ENCODE data around the gene MIAT. TPM values are rescaled to one million over a fixed set of nuclear protein-coding genes. Genes with fewer than 3 reads are reported as not detected.
"Not testable (repeated sequence)": the region's sequence is repeated elsewhere in the genome, so short reads cannot be mapped to it uniquely, and the experiment has no call there.

Gene MIAT
- total RNA-seq, 1 experiment from 2014 or later, result 0.33 TPM

GRCh38 chr22:26610996-26611395, 46.4 kb upstream of the MIAT start:
- ATAC-seq, result no peak
- in situ Hi-C loops (cut with HindIII; ENCODE audit: low pct_unique_long_range_greater_than_20kb, low sequenced_read_pairs) (no loop called here), intact Hi-C loops (cut with micrococcal nuclease; ENCODE audit: unreplicated experiment) (no loop called here)
- Histone ChIP-seq H3K4me3 (ENCODE audit: low read depth in 2 of 2, low read length in 2 of 2) (no peak overlapping the region), H3K27me3 (ENCODE audit: control insufficient read depth, insufficient read depth, low read length) (no peaks in the 10 kb centered on the region), H3K36me3 (ENCODE audit: control insufficient read depth, insufficient read depth, low read length) (no peaks in the 10 kb centered on the region), H3K9me3 (ENCODE audit: control insufficient read depth, insufficient read depth, low read depth, low read length) (no peaks in the 10 kb centered on the region), H3K4me1 (ENCODE audit: control insufficient read depth, insufficient read depth, low read length) (no peaks in the 10 kb centered on the region), H3K27ac (ENCODE audit: low read length) (no peak overlapping the region)
- DNase-seq (ENCODE audit: low read depth, low spot score), result no peak
- no TSS peak for BruUV-seq (replicated peaks)
- ChIA-PET CTCF (no interaction called here), POLR2A (interaction anchor here (0.6 kb wide), 1 partner anchor 128 kb away, joined by 4 read pairs; the partner anchor contains the start of genes HPS4 and SRRD)
- TF ChIP-seq TCF7L2 (IDR thresholded peaks at IDR 0.05; ENCODE audit: low read depth, low read length) (no peak), POLR2AphosphoS5 (IDR thresholded peaks at IDR 0.05; ENCODE audit: low read depth, low read length) (no peak)
- TF ChIP-seq, protein P1, sequence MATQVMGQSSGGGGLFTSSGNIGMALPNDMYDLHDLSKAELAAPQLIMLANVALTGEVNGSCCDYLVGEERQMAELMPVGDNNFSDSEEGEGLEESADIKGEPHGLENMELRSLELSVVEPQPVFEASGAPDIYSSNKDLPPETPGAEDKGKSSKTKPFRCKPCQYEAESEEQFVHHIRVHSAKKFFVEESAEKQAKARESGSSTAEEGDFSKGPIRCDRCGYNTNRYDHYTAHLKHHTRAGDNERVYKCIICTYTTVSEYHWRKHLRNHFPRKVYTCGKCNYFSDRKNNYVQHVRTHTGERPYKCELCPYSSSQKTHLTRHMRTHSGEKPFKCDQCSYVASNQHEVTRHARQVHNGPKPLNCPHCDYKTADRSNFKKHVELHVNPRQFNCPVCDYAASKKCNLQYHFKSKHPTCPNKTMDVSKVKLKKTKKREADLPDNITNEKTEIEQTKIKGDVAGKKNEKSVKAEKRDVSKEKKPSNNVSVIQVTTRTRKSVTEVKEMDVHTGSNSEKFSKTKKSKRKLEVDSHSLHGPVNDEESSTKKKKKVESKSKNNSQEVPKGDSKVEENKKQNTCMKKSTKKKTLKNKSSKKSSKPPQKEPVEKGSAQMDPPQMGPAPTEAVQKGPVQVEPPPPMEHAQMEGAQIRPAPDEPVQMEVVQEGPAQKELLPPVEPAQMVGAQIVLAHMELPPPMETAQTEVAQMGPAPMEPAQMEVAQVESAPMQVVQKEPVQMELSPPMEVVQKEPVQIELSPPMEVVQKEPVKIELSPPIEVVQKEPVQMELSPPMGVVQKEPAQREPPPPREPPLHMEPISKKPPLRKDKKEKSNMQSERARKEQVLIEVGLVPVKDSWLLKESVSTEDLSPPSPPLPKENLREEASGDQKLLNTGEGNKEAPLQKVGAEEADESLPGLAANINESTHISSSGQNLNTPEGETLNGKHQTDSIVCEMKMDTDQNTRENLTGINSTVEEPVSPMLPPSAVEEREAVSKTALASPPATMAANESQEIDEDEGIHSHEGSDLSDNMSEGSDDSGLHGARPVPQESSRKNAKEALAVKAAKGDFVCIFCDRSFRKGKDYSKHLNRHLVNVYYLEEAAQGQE (IDR thresholded peaks at IDR 0.05; ENCODE audit: insufficient read depth in 1 of 2, low read depth in 2 of 2, low read length in 1 of 2), result no peak
- TF ChIP-seq, protein P2, sequence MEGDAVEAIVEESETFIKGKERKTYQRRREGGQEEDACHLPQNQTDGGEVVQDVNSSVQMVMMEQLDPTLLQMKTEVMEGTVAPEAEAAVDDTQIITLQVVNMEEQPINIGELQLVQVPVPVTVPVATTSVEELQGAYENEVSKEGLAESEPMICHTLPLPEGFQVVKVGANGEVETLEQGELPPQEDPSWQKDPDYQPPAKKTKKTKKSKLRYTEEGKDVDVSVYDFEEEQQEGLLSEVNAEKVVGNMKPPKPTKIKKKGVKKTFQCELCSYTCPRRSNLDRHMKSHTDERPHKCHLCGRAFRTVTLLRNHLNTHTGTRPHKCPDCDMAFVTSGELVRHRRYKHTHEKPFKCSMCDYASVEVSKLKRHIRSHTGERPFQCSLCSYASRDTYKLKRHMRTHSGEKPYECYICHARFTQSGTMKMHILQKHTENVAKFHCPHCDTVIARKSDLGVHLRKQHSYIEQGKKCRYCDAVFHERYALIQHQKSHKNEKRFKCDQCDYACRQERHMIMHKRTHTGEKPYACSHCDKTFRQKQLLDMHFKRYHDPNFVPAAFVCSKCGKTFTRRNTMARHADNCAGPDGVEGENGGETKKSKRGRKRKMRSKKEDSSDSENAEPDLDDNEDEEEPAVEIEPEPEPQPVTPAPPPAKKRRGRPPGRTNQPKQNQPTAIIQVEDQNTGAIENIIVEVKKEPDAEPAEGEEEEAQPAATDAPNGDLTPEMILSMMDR (IDR thresholded peaks at IDR 0.05), result no peak

DNA sequence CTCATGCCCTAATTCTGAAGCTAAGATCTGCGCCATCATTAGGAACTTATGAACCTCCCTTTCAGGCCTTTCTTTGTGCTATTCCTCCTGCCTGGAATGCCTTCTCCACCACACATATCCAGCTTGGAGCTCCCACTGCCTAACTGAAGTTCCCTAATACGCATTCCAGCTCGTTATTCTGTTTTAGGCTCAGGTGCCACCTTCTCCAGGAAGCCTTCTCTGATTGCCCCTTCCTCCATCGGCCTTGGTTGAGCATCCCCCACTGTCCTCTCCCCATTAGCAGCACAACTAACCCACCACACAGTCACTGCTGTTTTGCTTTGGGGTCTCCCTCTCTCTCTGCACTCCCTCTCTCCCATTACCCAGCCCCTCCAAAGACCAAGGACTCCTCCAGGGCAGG, 44.7 kb upstream of the MIAT start:
- no peak overlapping the region for H3K4me3 ChIP-seq (ENCODE audit: low read depth in 2 of 2, low read length in 2 of 2)
- no peaks in the 10 kb centered on the region for H3K9me3 ChIP-seq (ENCODE audit: control insufficient read depth, insufficient read depth, low read depth, low read length)
- ATAC-seq (no peak), DNase-seq (ENCODE audit: low read depth, low spot score) (no peak)
- TF ChIP-seq SIN3A (IDR thresholded peaks at IDR 0.05; ENCODE audit: borderline replicate concordance, insufficient read depth, low read depth, low read length) (no peak), TCF7L2 (IDR thresholded peaks at IDR 0.05; ENCODE audit: low read depth, low read length) (no peak), POLR2AphosphoS5 (IDR thresholded peaks at IDR 0.05; ENCODE audit: low read depth, low read length) (no peak)
- TF ChIP-seq, protein P1 (IDR thresholded peaks at IDR 0.05; ENCODE audit: insufficient read depth in 1 of 2, low read depth in 2 of 2, low read length in 1 of 2), result no peak
- TF ChIP-seq, protein P2 (IDR thresholded peaks at IDR 0.05), result no peak
- BruUV-seq (replicated peaks), result no TSS peak
- in situ Hi-C loops (cut with HindIII; ENCODE audit: low pct_unique_long_range_greater_than_20kb, low sequenced_read_pairs) (no loop called here), intact Hi-C loops (cut with micrococcal nuclease; ENCODE audit: unreplicated experiment) (no loop called here)
- H3K36me3 ChIP-seq (ENCODE audit: control insufficient read depth, insufficient read depth, low read length), result no peaks in the 10 kb centered on the region
- H3K4me1 ChIP-seq (ENCODE audit: control insufficient read depth, insufficient read depth, low read length), result no peaks in the 10 kb centered on the region
- no peaks in the 10 kb centered on the region for H3K27me3 ChIP-seq (ENCODE audit: control insufficient read depth, insufficient read depth, low read length)
- POLR2A ChIA-PET, result no interaction called here
- H3K27ac ChIP-seq (ENCODE audit: low read length), result no peak overlapping the region
- CTCF ChIA-PET, result no interaction called here

- H3K4me1 ChIP-seq (ENCODE audit: control insufficient read depth, insufficient read depth, low read length); H3K36me3 ChIP-seq (ENCODE audit: control insufficient read depth, insufficient read depth, low read length); DNase-seq (ENCODE audit: low read depth, low spot score); intact Hi-C loops (cut with micrococcal nuclease; ENCODE audit: unreplicated experiment); in situ Hi-C loops (cut with HindIII; ENCODE audit: low pct_unique_long_range_greater_than_20kb, low sequenced_read_pairs); CTCF ChIA-PET; H3K27ac ChIP-seq (ENCODE audit: low read length); ATAC-seq; BruUV-seq (replicated peaks); H3K27me3 ChIP-seq (ENCODE audit: control insufficient read depth, insufficient read depth, low read length); H3K9me3 ChIP-seq (ENCODE audit: control insufficient read depth, insufficient read depth, low read depth, low read length); POLR2A ChIA-PET; H3K4me3 ChIP-seq (ENCODE audit: low read depth in 2 of 2, low read length in 2 of 2): not testable (repeated sequence)
Measured at GRCh38 chr22:26613753-26614152, 43.6 kb upstream of the MIAT start.
